ENCODE results near the gene QSOX2.

The QSOX2 gene

DNA sequence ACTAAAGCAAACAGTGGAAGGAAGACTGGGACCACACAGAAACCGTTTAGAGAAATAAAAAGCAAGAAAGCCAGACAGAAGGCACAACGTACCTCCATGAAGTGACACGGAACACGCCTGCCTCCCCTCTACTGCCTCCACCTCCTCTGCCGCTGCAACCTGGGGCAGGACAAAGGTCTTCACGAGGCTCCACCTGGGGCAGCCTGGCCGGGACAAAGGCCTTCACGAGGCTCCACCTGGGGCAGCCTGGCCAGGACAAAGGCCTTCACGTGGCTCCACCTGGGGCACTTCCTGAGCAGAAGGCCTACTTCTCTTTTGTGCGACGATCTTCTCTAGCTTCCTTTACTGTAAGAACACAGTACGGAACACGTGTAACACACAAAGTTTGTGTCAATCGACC, 11.7 kb downstream of the QSOX2 start:
- Histone ChIP-seq H3K27ac (ENCODE audit: low read length) (no peak overlapping the region), H3K4me3 (ENCODE audit: low read length) (no peak overlapping the region), H3K36me3 (ENCODE audit: control insufficient read depth, insufficient read depth, low read length) (peaks cover 9% of the 10 kb centered on the region; the same call in 1 of the 2 replicates), H3K9me3 (ENCODE audit: control insufficient read depth, insufficient read depth, low read length) (no peaks in the 10 kb centered on the region), H3K4me1 (ENCODE audit: control insufficient read depth, insufficient read depth, low read length) (no peaks in the 10 kb centered on the region), H3K27me3 (ENCODE audit: control insufficient read depth, insufficient read depth, low read length) (no peaks in the 10 kb centered on the region)
- no CpG with 5 or more reads among the region's 14 CpGs for WGBS (ENCODE audit: insufficient coverage, insufficient read length)
- no peak for DNase-seq (ENCODE audit: low read depth, low spot score)

DNA sequence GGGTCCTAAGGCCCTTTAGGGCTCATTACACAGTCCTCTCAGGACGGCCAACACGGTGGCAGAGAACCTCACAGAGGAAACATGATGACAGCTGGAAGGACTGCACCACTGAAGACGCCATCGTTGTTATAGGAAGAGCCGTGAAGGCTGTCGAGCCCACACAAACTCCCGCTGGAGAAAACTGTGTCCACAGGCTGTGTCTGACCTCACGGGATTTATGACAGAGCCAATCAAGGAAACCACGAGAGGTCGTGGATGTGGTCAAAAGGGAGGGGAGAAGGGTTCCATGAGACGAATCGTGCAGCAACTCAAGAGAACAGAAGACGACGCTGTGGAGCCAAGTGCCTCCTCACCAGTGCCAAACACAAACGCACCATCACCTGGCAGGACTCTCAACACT, 12.2 kb downstream of the QSOX2 start:
- no peak for DNase-seq (ENCODE audit: low read depth, low spot score)
- H3K36me3 ChIP-seq (ENCODE audit: control insufficient read depth, insufficient read depth, low read length): peaks cover 9% of the 10 kb centered on the region; the same call in 1 of the 2 replicates
- H3K9me3 ChIP-seq (ENCODE audit: control insufficient read depth, insufficient read depth, low read length): no peaks in the 10 kb centered on the region

DNA sequence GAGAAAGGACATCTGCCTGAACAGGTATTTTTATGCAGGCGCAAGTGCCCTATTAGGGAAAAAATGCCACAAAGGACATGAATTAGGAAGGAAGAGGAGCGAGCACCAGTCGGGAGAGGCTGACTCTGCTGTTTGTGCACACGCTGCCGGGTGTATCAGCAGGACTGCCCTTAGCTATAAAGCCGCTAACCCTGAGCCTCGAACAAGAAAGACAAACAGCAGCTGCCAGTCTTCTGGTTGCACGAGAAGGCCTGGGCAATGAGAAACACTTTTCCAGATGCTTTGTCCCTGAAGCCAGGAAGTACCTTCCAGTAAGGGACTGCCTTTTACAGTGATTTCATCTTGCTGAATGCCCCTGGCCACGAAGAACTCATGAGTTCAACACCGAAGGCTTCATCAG, 12.6 kb downstream of the QSOX2 start:
- no peak overlapping the region for H3K27ac ChIP-seq (ENCODE audit: low read length)
- H3K36me3 ChIP-seq (ENCODE audit: control insufficient read depth, insufficient read depth, low read length): peaks cover 9% of the 10 kb centered on the region; the same call in 1 of the 2 replicates
- DNase-seq (ENCODE audit: low read depth, low spot score): no peak
- no peaks in the 10 kb centered on the region for H3K4me1 ChIP-seq (ENCODE audit: control insufficient read depth, insufficient read depth, low read length)
- H3K27me3 ChIP-seq (ENCODE audit: control insufficient read depth, insufficient read depth, low read length): no peaks in the 10 kb centered on the region
- no peaks in the 10 kb centered on the region for H3K9me3 ChIP-seq (ENCODE audit: control insufficient read depth, insufficient read depth, low read length)
- no peak overlapping the region for H3K4me3 ChIP-seq (ENCODE audit: low read length)
- no CpG with 5 or more reads among the region's 10 CpGs for WGBS (ENCODE audit: insufficient coverage, insufficient read length)

More for the DNA sequence above, 12.2 kb downstream of the QSOX2 start:
- Histone ChIP-seq H3K27ac (ENCODE audit: low read length) (no peak overlapping the region), H3K27me3 (ENCODE audit: control insufficient read depth, insufficient read depth, low read length) (no peaks in the 10 kb centered on the region), H3K4me1 (ENCODE audit: control insufficient read depth, insufficient read depth, low read length) (no peaks in the 10 kb centered on the region), H3K4me3 (ENCODE audit: low read length) (no peak overlapping the region)
- no CpG with 5 or more reads among the region's 15 CpGs for WGBS (ENCODE audit: insufficient coverage, insufficient read length)

DNA sequence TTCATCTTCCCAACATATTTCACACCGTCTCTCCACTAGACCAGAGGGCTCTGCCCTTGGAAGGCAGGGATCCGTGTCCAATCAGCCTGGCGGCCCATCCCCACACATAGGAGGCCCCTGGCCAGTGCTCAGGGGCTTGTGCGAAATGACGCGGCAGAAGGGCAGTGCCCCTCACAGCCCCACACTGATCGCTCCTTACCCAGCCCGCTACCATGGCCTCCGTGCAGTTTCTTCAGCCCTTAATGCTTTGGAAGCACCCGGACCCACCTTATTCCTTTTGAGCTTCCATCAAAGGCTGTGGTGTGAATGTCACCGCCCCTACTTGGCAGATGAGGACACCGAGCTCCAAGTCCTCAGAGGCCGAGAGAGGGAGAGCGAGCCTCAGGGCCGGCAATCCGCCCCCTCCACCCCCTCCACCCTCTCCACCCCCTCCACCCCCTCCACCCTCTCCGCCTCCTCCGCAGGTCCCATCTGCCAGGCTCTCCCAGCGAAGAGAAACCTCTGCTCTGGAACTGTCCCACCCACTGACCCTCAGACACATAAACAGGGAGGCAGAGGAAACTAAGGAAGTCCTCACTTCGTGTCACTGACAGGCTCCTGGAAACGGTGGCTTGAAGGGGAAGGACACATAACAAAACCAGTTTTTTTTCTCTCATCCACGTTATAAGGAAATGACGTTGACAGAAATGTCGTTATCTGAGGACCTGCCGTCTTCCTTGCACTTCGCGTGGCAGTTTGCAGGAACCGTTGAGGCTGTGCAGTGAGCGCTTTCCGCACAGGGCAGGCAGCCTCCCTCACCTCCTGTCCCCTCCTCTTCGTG, 13.9 kb downstream of the QSOX2 start:
- Histone ChIP-seq H3K27me3 (ENCODE audit: control insufficient read depth, insufficient read depth, low read length) (no peaks in the 10 kb centered on the region), H3K9me3 (ENCODE audit: control insufficient read depth, insufficient read depth, low read length) (no peaks in the 10 kb centered on the region), H3K4me3 (ENCODE audit: low read length) (no peak overlapping the region), H3K36me3 (ENCODE audit: control insufficient read depth, insufficient read depth, low read length) (peaks cover 6% of the 10 kb centered on the region; the same call in 1 of the 2 replicates), H3K27ac (ENCODE audit: low read length) (no peak overlapping the region), H3K4me1 (ENCODE audit: control insufficient read depth, insufficient read depth, low read length) (no peaks in the 10 kb centered on the region)
- DNase-seq (ENCODE audit: low read depth, low spot score): no peak
- no CpG with 5 or more reads among the region's 31 CpGs for WGBS (ENCODE audit: insufficient coverage, insufficient read length)

DNA sequence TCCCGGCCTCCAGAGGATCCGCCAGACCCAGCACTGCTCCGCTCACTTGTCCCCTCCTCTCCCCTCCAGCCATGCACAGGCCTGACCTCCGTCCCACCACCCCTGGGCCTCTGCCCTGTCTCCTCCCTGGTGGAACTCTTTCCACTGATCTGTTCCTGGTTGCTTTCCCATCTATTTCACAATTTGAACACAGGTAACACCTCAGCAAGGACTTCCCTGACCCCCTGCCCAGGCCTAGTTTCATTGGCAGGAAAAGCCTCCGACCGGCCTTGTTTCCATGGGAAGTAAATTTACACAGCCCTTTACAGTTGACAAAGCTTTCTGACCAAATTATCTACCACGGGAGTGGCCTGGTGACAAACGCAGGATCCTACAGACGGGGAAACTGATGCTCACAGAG, 14.8 kb downstream of the QSOX2 start:
- no CpG with 5 or more reads among the region's 9 CpGs for WGBS (ENCODE audit: insufficient coverage, insufficient read length)

DNA sequence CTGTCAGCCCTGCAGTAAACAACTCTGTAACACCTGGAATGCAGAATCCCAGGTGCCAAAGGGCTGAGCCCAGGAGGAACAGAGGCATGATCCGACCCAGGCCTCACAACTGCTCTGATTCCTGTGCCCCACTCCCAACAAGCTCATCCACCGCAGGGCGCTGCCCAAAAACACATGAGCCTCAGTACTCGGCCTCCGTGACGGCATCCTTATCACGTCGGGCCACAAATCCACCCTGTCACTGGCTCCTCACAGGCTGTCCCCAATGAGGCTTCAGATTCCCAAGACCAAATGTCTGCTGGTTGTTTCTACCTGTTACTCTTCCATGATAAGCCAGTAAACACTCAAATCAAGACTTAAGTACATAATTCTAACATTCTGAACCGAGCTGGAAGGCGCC, 15.2 kb downstream of the QSOX2 start:
- no peak for DNase-seq (ENCODE audit: low read depth, low spot score)
- no peaks in the 10 kb centered on the region for H3K4me1 ChIP-seq (ENCODE audit: control insufficient read depth, insufficient read depth, low read length)
- no peaks in the 10 kb centered on the region for H3K27me3 ChIP-seq (ENCODE audit: control insufficient read depth, insufficient read depth, low read length)
- peaks cover 3% of the 10 kb centered on the region; the same call in 1 of the 2 replicates for H3K36me3 ChIP-seq (ENCODE audit: control insufficient read depth, insufficient read depth, low read length)
- no CpG with 5 or more reads among the region's 10 CpGs for WGBS (ENCODE audit: insufficient coverage, insufficient read length)
- no peaks in the 10 kb centered on the region for H3K9me3 ChIP-seq (ENCODE audit: control insufficient read depth, insufficient read depth, low read length)
- no peak overlapping the region for H3K27ac ChIP-seq (ENCODE audit: low read length)
- H3K4me3 ChIP-seq (ENCODE audit: low read length): no peak overlapping the region

More for the DNA sequence above, 14.8 kb downstream of the QSOX2 start:
- Histone ChIP-seq H3K36me3 (ENCODE audit: control insufficient read depth, insufficient read depth, low read length) (peaks cover 3% of the 10 kb centered on the region; the same call in 1 of the 2 replicates), H3K4me3 (ENCODE audit: low read length) (no peak overlapping the region), H3K27me3 (ENCODE audit: control insufficient read depth, insufficient read depth, low read length) (no peaks in the 10 kb centered on the region), H3K4me1 (ENCODE audit: control insufficient read depth, insufficient read depth, low read length) (no peaks in the 10 kb centered on the region), H3K27ac (ENCODE audit: low read length) (no peak overlapping the region), H3K9me3 (ENCODE audit: control insufficient read depth, insufficient read depth, low read length) (no peaks in the 10 kb centered on the region)
- no peak for DNase-seq (ENCODE audit: low read depth, low spot score)

DNA sequence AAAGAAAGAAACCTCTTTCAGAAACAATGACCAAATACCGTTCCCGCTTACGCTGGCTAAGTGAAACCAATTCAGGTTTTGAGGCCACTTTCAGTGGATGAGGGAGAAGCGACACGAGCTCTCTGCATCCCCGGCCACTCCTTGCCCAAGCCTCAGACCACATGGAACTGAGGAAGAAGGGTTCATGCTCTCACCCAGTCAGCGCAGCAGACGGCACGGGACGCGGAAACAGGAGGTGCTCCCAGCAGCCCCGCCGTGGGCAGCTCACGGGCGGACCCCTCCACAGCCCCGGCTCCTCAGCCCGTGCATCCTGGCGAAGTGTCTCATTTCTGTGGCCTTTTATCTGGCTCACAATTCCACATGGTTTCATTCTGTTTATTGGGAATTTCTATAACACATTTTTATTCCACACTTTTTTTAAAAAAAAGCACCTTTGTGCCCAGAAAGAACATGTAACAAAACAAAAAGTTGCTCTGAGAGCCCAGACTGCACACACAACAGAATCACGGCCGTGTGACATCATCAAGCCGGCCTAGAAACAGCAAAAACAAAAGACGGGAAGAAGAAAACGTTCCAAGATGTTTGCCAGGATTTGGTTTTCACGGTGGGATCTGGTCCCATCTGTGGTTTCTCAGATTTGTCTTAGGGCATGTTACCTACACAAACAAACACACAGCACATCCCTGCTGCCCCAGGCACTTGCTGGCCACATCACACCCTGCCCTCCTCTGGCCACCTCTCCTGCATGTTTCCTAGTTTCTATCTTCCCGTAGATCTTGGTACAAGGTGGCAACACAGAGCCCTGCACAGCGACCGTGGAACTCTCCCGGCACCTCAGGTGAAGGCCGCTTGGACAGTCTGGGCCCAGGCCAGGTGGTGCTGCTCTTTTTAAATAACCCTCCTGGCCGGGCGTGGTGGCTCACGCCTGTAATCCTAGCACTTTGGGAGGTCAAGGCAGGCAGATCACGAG, 16.2 kb downstream of the QSOX2 start:
- Histone ChIP-seq H3K9me3 (ENCODE audit: control insufficient read depth, insufficient read depth, low read length) (no peaks in the 10 kb centered on the region), H3K27me3 (ENCODE audit: control insufficient read depth, insufficient read depth, low read length) (no peaks in the 10 kb centered on the region), H3K27ac (ENCODE audit: low read length) (no peak overlapping the region), H3K4me1 (ENCODE audit: control insufficient read depth, insufficient read depth, low read length) (no peaks in the 10 kb centered on the region), H3K4me3 (ENCODE audit: low read length) (no peak overlapping the region), H3K36me3 (ENCODE audit: control insufficient read depth, insufficient read depth, low read length) (peaks cover 3% of the 10 kb centered on the region; the same call in 1 of the 2 replicates)
- no peak for DNase-seq (ENCODE audit: low read depth, low spot score)
- WGBS (ENCODE audit: insufficient coverage, insufficient read length): no CpG with 5 or more reads among the region's 33 CpGs

DNA sequence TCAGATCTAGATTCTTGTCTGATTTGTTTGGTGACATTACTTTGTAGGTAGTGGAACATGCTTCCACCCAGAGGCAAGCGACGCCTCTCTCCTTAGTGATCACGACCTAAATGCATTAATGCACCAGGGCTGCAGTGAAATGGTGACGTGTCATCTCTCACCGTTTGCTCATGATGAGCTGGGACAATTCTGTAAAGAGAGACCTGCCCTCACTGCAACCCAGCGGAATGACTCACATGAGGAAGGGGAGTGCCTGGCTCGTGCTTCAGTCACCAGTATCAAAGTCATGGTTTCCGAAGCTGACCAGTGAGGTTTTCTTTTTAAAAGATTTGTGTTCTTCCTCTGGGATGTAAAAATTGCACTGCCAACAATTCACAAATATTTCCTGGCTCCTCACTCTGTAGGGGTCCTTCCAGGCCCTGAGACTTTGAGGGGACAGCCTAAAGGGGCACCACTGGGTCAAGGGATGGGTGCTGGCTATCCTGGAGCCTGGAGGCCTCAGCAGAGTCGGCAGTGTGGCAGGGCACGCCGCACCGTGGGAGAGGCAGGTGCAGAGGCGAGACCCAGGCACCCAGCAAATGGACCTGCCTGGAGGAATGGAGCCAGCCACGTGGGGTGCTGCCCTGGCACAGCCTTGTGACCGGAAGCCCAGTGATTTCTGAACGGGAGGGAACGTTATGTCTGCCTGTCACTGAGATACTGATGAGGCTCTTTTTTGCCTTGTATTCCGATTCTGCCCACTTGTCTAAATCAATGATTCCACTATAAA, 17.3 kb downstream of the QSOX2 start:
- no peak for DNase-seq (ENCODE audit: low read depth, low spot score)
- no peak overlapping the region for H3K27ac ChIP-seq (ENCODE audit: low read length)
- no peaks in the 10 kb centered on the region for H3K4me1 ChIP-seq (ENCODE audit: control insufficient read depth, insufficient read depth, low read length)
- H3K36me3 ChIP-seq (ENCODE audit: control insufficient read depth, insufficient read depth, low read length): peaks cover 3% of the 10 kb centered on the region; the same call in 1 of the 2 replicates
- no peaks in the 10 kb centered on the region for H3K9me3 ChIP-seq (ENCODE audit: control insufficient read depth, insufficient read depth, low read length)
- no CpG with 5 or more reads among the region's 18 CpGs for WGBS (ENCODE audit: insufficient coverage, insufficient read length)
- no peaks in the 10 kb centered on the region for H3K27me3 ChIP-seq (ENCODE audit: control insufficient read depth, insufficient read depth, low read length)
- H3K4me3 ChIP-seq (ENCODE audit: low read length): no peak overlapping the region

DNA sequence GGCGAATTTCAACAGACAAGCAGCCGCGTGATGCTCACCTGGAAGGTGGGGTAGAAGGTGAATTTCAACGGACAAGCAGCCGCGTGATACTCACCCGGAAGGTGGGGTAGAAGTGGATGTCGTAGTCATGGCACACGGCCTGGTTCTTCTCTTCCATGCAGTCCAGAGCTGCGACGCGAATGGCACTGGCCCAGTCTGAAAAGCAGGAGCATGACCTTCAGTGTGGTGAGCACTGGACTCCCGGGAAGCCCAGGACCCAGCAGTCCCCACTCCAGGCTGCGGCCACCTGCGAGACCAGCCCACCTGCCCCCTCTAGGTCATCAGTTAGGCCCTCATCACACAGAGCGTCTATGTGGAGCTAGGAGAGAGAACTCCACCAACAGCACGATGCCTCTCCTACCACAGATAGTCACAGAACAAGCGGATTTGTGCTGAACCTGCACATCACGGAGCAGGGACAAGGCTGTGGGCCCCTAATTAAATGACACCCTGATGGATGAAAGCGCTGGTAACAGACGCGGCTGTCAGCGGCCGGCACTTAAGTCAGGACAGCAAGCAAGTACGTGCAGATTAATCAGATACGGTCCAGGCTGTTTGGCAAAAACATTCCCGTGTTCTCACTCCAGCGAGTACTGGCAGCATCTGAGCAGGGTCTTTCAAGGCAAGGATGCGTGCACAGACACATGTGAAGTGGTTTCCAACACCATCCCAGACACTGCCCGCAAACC, 18.8 kb downstream of the QSOX2 start:
- Histone ChIP-seq H3K27ac (ENCODE audit: low read length) (no peak overlapping the region), H3K36me3 (ENCODE audit: control insufficient read depth, insufficient read depth, low read length) (peaks cover 10% of the 10 kb centered on the region), H3K9me3 (ENCODE audit: control insufficient read depth, insufficient read depth, low read length) (no peaks in the 10 kb centered on the region), H3K4me3 (ENCODE audit: low read length) (no peak overlapping the region), H3K27me3 (ENCODE audit: control insufficient read depth, insufficient read depth, low read length) (no peaks in the 10 kb centered on the region), H3K4me1 (ENCODE audit: control insufficient read depth, insufficient read depth, low read length) (no peaks in the 10 kb centered on the region)
- no CpG with 5 or more reads among the region's 30 CpGs for WGBS (ENCODE audit: insufficient coverage, insufficient read length)
- no peak for DNase-seq (ENCODE audit: low read depth, low spot score)
